BJ (cell line): ENCODE results near the gene KIF26B. TPM values are rescaled to one million over a fixed set of nuclear protein-coding genes. Genes with fewer than 3 reads are reported as not detected.
"Not testable (repeated sequence)": the region's sequence is repeated elsewhere in the genome, so short reads cannot be mapped to it uniquely, and the experiment has no call there.

Experiments
- CTCF ChIA-PET: fragments of 350-600 bp; formaldehyde crosslinking; extraction: SDS; loops from one replicate; lab custom pipeline; 2021; ENCODE audit warnings: antibody characterized with exemption, inconsistent platforms; lab: Yijun Ruan, JAX
- POLR2A ChIA-PET: fragments of 300-600 bp; sonication (Branson Sonifier 250); formaldehyde crosslinking; extraction: SDS; loops from one replicate; lab custom pipeline; 2021; ENCODE audit warnings: antibody characterized with exemption; lab: Charles Lee
- DNase-seq: peaks from one replicate; pipeline ENCODE4 v3.0.0-alpha.2; 2011; ENCODE audit warnings: low read depth
- H3K27me3 ChIP-seq: 2 replicates; pipeline ENCODE4 v1.6.0; 2011; ENCODE audit warnings: low read length; ENCODE audit not compliant: control insufficient read depth, insufficient read depth
- H3K36me3 ChIP-seq: 2 replicates; pipeline ENCODE4 v1.5.1; 2011; ENCODE audit warnings: low read length; ENCODE audit not compliant: control insufficient read depth, insufficient read depth
- H3K4me3 ChIP-seq: 2 replicates; pipeline ENCODE4 v1.5.1; 2011; ENCODE audit warnings: low read depth, mild to moderate bottlenecking, control low read depth, low read length
- polyA plus RNA-seq: library from polyadenylated mRNA; depleted of rRNA; stranded (reverse); fragments of >200 nt; gene quantifications from 2 replicates; pipeline ENCODE4 v1.2.3, GENCODE V29; 2011
- TF ChIP-seq, protein P1 (sequence below): IDR thresholded peaks from 2 replicates; pipeline ENCODE4 v1.5.1; 2011; ENCODE audit warnings: low read depth, mild to moderate bottlenecking, control low read depth, inconsistent platforms, low read length, moderate library complexity; ENCODE audit not compliant: insufficient read depth

Gene KIF26B
- polyA plus RNA-seq, 1 experiment: 2.8 TPM

GRCh38 chr1:245319094-245319493 is 164.3 kb downstream of the KIF26B start:
- Histone ChIP-seq H3K4me3 (no peak overlapping the region), H3K27me3 (no peaks in the 10 kb centered on the region), H3K36me3 (no peaks in the 10 kb centered on the region)
- TF ChIP-seq, protein P1, sequence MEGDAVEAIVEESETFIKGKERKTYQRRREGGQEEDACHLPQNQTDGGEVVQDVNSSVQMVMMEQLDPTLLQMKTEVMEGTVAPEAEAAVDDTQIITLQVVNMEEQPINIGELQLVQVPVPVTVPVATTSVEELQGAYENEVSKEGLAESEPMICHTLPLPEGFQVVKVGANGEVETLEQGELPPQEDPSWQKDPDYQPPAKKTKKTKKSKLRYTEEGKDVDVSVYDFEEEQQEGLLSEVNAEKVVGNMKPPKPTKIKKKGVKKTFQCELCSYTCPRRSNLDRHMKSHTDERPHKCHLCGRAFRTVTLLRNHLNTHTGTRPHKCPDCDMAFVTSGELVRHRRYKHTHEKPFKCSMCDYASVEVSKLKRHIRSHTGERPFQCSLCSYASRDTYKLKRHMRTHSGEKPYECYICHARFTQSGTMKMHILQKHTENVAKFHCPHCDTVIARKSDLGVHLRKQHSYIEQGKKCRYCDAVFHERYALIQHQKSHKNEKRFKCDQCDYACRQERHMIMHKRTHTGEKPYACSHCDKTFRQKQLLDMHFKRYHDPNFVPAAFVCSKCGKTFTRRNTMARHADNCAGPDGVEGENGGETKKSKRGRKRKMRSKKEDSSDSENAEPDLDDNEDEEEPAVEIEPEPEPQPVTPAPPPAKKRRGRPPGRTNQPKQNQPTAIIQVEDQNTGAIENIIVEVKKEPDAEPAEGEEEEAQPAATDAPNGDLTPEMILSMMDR: no peak
- DNase-seq: no peak
- ChIA-PET CTCF (no interaction called here), POLR2A (no interaction called here)

- no peak for DNase-seq
- H3K36me3 ChIP-seq: no peaks in the 10 kb centered on the region
Measured at GRCh38 chr1:245322673-245323072, 167.9 kb downstream of the KIF26B start.

DNA sequence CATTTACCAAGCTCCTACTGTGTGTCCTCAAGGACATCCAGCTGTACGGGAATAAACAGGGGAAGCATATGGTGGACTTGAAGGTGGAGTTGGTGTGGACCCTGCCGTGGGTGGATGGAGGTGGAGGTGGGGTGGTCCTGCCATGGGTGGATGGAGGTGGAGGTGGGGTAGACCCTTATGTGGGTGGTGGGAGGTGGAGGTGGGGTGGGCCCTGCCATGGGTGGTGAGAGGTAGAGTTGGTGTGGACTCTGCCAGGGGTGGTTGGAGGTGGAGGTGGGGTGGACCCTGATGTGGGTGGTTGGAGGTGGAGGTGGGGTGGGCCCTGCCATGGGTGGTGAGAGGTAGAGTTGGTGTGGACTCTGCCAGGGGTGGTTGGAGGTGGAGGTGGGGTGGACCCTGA is 169.0 kb downstream of the KIF26B start:
- H3K4me3 ChIP-seq, CTCF ChIA-PET, POLR2A ChIA-PET, H3K36me3 ChIP-seq, DNase-seq, H3K27me3 ChIP-seq: not testable (repeated sequence)

More at GRCh38 chr1:245322673-245323072, 167.9 kb downstream of the KIF26B start:
- no peak overlapping the region for H3K4me3 ChIP-seq
- CTCF ChIA-PET: no interaction called here
- POLR2A ChIA-PET: no interaction called here
- no peaks in the 10 kb centered on the region for H3K27me3 ChIP-seq
- TF ChIP-seq, protein P1: no peak

DNA sequence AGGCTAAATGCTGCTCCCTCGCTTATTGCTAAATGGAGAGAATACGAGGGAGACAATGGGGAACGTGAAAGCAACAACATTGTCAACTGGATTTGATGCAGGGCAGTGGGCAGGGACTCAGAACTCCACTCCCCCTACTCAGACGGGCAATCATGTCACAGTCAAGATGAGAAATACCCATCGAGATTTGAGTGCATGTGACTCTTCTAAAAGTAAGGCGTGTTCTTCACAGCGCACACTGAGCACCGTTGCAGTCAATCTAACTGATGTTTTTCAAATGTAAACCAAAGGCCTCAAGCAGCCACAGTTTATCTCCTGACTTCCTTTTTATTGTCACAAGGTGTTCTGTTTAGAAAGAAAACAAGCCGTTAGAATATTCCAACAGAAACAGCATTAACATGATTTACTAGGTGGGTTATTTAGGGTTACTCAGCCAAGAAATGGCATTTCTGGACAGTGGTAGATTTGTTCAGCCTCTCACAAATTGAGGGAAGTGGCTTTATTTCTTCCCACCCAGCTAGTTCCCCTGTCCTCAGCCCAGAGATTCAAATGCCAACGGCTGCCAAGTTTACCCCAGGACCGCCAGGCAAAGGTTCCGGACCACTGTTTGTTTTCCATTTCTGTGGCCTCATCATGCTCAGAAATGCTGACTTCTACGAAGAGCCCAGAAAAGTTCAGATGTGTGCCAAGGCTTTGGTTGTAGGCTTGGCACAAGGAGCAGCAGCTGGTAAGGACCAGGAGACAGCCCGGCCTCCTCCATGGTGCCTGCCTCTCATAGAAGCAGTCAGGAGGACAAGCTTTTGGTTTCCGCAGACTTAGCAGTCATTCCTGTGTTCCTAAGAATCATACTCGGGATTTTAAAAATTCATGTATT is 171.4 kb downstream of the KIF26B start:
- H3K4me3 ChIP-seq: no peak overlapping the region
- no peaks in the 10 kb centered on the region for H3K27me3 ChIP-seq
- ChIA-PET POLR2A (no interaction called here), CTCF (no interaction called here)
- peaks cover 2% of the 10 kb centered on the region; the same call in 1 of the 2 replicates for H3K36me3 ChIP-seq
- no peak for DNase-seq
- TF ChIP-seq, protein P1: no peak

- ChIA-PET POLR2A (no interaction called here), CTCF (interaction anchor here (0.6 kb wide), 1 partner anchor 963 kb away, joined by 3 read pairs; no protein-coding TSS in a partner anchor)
- DNase-seq: no peak
- Histone ChIP-seq H3K4me3 (no peak overlapping the region), H3K27me3 (no peaks in the 10 kb centered on the region), H3K36me3 (peaks cover 2% of the 10 kb centered on the region; the same call in 1 of the 2 replicates)
- TF ChIP-seq, protein P1: no peak
Measured at GRCh38 chr1:245327360-245327759, 172.6 kb downstream of the KIF26B start.
